GM23338 (cell line): ENCODE measurements around the gene NOMO2.
"Not testable (repeated sequence)": the region's sequence is repeated elsewhere in the genome, so short reads cannot be mapped to it uniquely, and the experiment has no call there.

Source experiments
- CREB1 ChIP-seq: fragments of 250-450 bp; sonication (Bioruptor Pico); IDR thresholded peaks from 2 replicates; pipeline ENCODE4 v1.5.0; 2020; ENCODE audit warnings: low read depth, mild to moderate bottlenecking, moderate library complexity
- EZH2 ChIP-seq: fragments of 200-600 bp; sonication (generic); IDR thresholded peaks from one replicate; pipeline ENCODE4 v1.8.0; 2017; ENCODE audit warnings: antibody characterized with exemption, mild to moderate bottlenecking, low read depth; ENCODE audit not compliant: unreplicated experiment
- EZH2phosphoT487 ChIP-seq: fragments of 200-600 bp; sonication (generic); IDR thresholded peaks from one replicate; pipeline ENCODE4 v1.8.1; 2018; ENCODE audit warnings: antibody characterized with exemption; ENCODE audit not compliant: unreplicated experiment
- JUNB ChIP-seq: IDR thresholded peaks from one replicate; pipeline ENCODE4 v1.6.1; 2016; ENCODE audit warnings: antibody characterized with exemption; ENCODE audit not compliant: unreplicated experiment
- NANOG ChIP-seq: IDR thresholded peaks from 2 replicates; pipeline ENCODE4 v1.6.1; 2016; ENCODE audit warnings: antibody characterized with exemption, borderline replicate concordance
- POLR2AphosphoS5 ChIP-seq: IDR thresholded peaks from 2 replicates; pipeline ENCODE4 v1.6.1; 2016; ENCODE audit warnings: antibody characterized with exemption, low read depth
- STAT1 ChIP-seq: IDR thresholded peaks from one replicate; pipeline ENCODE4 v1.6.1; 2016; ENCODE audit warnings: antibody characterized with exemption; ENCODE audit not compliant: unreplicated experiment
- ZNF114 ChIP-seq: fragments of 250-450 bp; sonication (Bioruptor Pico); IDR thresholded peaks from 2 replicates; pipeline ENCODE4 v1.5.0; 2020; ENCODE audit warnings: mild to moderate bottlenecking, moderate library complexity
- ZNF331 ChIP-seq: fragments of 250-450 bp; sonication (Bioruptor Pico); IDR thresholded peaks from 2 replicates; pipeline ENCODE4 v1.5.0; 2020; ENCODE audit warnings: low read depth, mild to moderate bottlenecking, moderate library complexity
- TF ChIP-seq, protein P1 (sequence below), 2 experiments: fragments of 200-600 bp in 1 of 2; sonication (generic) in 1 of 2; conservative IDR thresholded peaks; 2 replicates each; pipeline versions ENCODE4 v1.5.1 to v1.6.1; 2016 to 2017; ENCODE audit warnings: antibody characterized with exemption in 2 of 2, low read depth in 2 of 2, mild to moderate bottlenecking in 2 of 2, moderate library complexity in 1 of 2
- TF ChIP-seq, protein P2 (sequence below): IDR thresholded peaks from one replicate; pipeline ENCODE4 v1.6.1; 2018; ENCODE audit warnings: antibody characterized with exemption; ENCODE audit not compliant: unreplicated experiment
- TF ChIP-seq, protein P3 (sequence below): IDR thresholded peaks from 2 replicates; pipeline ENCODE4 v1.6.1; 2016; ENCODE audit warnings: antibody characterized with exemption
- TF ChIP-seq, protein P4 (sequence below): fragments of 250-450 bp; sonication (Bioruptor Pico); IDR thresholded peaks from 2 replicates; pipeline ENCODE4 v1.5.0; 2020; ENCODE audit warnings: mild to moderate bottlenecking, moderate library complexity

GRCh38 chr16:18593904-18594303 lies 32.0 kb upstream of the NOMO2 start:
- TF ChIP-seq, protein P1, sequence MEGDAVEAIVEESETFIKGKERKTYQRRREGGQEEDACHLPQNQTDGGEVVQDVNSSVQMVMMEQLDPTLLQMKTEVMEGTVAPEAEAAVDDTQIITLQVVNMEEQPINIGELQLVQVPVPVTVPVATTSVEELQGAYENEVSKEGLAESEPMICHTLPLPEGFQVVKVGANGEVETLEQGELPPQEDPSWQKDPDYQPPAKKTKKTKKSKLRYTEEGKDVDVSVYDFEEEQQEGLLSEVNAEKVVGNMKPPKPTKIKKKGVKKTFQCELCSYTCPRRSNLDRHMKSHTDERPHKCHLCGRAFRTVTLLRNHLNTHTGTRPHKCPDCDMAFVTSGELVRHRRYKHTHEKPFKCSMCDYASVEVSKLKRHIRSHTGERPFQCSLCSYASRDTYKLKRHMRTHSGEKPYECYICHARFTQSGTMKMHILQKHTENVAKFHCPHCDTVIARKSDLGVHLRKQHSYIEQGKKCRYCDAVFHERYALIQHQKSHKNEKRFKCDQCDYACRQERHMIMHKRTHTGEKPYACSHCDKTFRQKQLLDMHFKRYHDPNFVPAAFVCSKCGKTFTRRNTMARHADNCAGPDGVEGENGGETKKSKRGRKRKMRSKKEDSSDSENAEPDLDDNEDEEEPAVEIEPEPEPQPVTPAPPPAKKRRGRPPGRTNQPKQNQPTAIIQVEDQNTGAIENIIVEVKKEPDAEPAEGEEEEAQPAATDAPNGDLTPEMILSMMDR (conservative IDR thresholded peaks at IDR 0.05; ENCODE audit: low read depth in 2 of 2): not testable (repeated sequence)
- TF ChIP-seq CREB1 (CRISPR knock-in tag); EZH2phosphoT487; POLR2AphosphoS5; EZH2; ZNF114 (CRISPR knock-in tag); STAT1; ZNF331; JUNB; NANOG: not testable (repeated sequence)
- TF ChIP-seq, protein P2, sequence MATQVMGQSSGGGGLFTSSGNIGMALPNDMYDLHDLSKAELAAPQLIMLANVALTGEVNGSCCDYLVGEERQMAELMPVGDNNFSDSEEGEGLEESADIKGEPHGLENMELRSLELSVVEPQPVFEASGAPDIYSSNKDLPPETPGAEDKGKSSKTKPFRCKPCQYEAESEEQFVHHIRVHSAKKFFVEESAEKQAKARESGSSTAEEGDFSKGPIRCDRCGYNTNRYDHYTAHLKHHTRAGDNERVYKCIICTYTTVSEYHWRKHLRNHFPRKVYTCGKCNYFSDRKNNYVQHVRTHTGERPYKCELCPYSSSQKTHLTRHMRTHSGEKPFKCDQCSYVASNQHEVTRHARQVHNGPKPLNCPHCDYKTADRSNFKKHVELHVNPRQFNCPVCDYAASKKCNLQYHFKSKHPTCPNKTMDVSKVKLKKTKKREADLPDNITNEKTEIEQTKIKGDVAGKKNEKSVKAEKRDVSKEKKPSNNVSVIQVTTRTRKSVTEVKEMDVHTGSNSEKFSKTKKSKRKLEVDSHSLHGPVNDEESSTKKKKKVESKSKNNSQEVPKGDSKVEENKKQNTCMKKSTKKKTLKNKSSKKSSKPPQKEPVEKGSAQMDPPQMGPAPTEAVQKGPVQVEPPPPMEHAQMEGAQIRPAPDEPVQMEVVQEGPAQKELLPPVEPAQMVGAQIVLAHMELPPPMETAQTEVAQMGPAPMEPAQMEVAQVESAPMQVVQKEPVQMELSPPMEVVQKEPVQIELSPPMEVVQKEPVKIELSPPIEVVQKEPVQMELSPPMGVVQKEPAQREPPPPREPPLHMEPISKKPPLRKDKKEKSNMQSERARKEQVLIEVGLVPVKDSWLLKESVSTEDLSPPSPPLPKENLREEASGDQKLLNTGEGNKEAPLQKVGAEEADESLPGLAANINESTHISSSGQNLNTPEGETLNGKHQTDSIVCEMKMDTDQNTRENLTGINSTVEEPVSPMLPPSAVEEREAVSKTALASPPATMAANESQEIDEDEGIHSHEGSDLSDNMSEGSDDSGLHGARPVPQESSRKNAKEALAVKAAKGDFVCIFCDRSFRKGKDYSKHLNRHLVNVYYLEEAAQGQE: not testable (repeated sequence)
- TF ChIP-seq, protein P3, sequence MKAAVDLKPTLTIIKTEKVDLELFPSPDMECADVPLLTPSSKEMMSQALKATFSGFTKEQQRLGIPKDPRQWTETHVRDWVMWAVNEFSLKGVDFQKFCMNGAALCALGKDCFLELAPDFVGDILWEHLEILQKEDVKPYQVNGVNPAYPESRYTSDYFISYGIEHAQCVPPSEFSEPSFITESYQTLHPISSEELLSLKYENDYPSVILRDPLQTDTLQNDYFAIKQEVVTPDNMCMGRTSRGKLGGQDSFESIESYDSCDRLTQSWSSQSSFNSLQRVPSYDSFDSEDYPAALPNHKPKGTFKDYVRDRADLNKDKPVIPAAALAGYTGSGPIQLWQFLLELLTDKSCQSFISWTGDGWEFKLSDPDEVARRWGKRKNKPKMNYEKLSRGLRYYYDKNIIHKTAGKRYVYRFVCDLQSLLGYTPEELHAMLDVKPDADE: not testable (repeated sequence)
- TF ChIP-seq, protein P4, sequence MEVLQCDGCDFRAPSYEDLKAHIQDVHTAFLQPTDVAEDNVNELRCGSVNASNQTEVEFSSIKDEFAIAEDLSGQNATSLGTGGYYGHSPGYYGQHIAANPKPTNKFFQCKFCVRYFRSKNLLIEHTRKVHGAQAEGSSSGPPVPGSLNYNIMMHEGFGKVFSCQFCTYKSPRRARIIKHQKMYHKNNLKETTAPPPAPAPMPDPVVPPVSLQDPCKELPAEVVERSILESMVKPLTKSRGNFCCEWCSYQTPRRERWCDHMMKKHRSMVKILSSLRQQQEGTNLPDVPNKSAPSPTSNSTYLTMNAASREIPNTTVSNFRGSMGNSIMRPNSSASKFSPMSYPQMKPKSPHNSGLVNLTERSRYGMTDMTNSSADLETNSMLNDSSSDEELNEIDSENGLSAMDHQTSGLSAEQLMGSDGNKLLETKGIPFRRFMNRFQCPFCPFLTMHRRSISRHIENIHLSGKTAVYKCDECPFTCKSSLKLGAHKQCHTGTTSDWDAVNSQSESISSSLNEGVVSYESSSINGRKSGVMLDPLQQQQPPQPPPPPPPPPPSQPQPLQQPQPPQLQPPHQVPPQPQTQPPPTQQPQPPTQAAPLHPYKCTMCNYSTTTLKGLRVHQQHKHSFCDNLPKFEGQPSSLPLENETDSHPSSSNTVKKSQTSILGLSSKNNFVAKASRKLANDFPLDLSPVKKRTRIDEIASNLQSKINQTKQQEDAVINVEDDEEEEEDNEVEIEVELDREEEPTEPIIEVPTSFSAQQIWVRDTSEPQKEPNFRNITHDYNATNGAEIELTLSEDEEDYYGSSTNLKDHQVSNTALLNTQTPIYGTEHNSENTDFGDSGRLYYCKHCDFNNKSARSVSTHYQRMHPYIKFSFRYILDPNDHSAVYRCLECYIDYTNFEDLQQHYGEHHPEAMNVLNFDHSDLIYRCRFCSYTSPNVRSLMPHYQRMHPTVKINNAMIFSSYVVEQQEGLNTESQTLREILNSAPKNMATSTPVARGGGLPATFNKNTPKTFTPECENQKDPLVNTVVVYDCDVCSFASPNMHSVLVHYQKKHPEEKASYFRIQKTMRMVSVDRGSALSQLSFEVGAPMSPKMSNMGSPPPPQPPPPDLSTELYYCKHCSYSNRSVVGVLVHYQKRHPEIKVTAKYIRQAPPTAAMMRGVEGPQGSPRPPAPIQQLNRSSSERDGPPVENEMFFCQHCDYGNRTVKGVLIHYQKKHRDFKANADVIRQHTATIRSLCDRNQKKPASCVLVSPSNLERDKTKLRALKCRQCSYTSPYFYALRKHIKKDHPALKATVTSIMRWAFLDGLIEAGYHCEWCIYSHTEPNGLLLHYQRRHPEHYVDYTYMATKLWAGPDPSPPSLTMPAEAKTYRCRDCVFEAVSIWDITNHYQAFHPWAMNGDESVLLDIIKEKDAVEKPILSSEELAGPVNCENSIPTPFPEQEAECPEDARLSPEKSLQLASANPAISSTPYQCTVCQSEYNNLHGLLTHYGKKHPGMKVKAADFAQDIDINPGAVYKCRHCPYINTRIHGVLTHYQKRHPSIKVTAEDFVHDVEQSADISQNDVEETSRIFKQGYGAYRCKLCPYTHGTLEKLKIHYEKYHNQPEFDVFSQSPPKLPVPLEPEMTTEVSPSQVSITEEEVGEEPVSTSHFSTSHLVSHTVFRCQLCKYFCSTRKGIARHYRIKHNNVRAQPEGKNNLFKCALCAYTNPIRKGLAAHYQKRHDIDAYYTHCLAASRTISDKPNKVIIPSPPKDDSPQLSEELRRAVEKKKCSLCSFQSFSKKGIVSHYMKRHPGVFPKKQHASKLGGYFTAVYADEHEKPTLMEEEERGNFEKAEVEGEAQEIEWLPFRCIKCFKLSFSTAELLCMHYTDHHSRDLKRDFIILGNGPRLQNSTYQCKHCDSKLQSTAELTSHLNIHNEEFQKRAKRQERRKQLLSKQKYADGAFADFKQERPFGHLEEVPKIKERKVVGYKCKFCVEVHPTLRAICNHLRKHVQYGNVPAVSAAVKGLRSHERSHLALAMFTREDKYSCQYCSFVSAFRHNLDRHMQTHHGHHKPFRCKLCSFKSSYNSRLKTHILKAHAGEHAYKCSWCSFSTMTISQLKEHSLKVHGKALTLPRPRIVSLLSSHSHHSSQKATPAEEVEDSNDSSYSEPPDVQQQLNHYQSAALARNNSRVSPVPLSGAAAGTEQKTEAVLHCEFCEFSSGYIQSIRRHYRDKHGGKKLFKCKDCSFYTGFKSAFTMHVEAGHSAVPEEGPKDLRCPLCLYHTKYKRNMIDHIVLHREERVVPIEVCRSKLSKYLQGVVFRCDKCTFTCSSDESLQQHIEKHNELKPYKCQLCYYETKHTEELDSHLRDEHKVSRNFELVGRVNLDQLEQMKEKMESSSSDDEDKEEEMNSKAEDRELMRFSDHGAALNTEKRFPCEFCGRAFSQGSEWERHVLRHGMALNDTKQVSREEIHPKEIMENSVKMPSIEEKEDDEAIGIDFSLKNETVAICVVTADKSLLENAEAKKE (CRISPR knock-in tag): not testable (repeated sequence)
